Stimulated activated CD8-positive, alpha-beta memory T cell treated with anti-CD3 and anti-CD28 coated beads, Interleukin-15, amount 100 ng/mL, for 48 hours (primary cell): Measurements from ENCODE around the gene UPK1A.

Experiments used
- DNase-seq, 2 donors: peaks; one replicate each; pipeline ENCODE4 v3.0.0-alpha.2; 2020; ENCODE audit warnings: low read depth in 2 of 2

Gene UPK1A

DNA sequence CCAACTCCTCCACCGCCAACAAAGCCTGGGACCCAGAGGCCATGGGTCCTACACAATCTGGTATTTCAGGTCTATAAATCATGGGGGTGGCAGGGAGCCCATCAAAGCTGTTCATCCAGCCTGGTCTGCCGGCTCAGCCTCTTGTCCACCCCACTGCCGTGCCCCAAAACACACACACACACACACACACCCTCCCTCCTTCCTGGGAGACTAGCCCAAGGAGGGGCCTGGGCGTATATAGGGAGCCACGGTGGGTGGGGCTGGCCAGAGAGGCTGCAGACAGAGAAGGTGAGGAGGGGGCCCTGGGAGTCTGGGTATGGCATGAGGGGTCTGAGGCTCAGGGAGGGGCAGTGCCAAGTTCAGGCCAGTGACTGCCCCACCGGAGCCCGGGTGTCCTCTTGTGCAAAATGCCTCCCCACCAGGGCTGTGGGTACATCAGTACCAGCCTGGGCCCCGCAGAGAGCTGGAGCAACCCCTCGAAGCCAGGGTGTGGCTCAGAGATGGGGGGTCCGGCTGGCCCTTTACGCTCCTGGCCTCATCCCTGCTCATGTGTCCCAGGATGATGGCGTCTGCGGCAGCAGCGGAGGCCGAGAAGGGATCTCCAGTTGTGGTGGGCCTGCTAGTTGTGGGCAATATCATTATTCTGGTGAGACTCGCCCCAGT lies at the start of gene UPK1A:
UPK1A (plus strand) TSS at position 267 of the 663 bp plus-strand sequence; CDS start at position 563, 296 bp downstream.
- DNase-seq: no peak

GRCh38 chr19:35618857-35619256 lies 47.5 kb upstream of the UPK1A start:
- no peak for DNase-seq

DNA sequence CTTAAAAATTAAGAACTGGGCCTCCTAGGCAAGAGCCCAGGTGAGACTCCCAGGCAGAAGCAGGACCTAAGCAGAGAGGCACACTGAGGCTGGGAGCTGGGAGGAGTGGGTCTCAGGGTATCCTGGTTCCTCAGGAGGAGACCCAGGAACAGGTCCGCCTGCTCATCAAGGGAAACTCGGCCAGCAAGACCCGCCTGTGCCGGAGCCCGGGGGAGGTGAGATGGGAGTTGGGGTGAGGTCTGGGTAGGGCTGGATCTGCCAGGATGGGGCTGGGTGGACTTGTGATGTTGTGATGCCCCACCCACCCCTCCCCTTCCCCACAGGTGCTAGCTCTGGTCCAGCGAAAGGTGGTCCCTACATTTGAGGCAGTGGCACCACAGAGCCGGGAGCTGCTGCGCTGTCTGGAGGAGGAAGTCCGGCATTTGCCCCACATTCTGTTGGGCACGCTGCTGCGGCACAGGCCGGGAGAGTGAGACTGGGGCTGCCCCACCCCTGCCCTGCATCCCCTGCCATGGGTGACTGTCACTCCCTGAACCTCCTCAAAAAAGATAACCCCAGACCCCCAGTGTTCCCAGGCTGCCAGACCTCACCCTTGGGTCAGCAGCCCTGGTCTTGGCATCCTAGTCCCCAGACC lies 46.9 kb upstream of the UPK1A start:
- DNase-seq: no peak

GRCh38 chr19:35620001-35620400 lies 46.3 kb upstream of the UPK1A start:
- no peak for DNase-seq

GRCh38 chr19:35621708-35622107 lies 44.6 kb upstream of the UPK1A start:
- DNase-seq: no peak

DNA sequence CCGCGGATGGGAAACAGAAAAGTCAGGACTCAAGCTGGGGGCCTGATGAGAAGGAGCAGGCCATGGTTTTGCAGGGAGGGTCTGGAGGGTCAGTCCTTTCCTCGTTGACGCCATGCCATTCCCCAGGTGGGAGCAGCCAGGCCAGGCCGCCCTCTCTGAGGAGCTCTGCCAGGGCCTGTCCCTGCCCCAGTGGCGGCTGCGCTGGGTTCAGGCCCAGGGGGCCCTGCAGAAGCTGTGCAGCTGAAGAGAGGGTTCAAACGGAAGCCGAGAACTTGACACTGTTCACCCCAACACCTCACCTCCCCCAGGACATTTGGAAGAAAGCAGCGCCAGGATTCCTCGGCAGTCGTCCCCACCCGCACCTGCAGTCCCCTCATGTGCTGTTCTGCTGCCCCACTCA lies 43.6 kb upstream of the UPK1A start:
- DNase-seq: no peak

GRCh38 chr19:35623327-35624010 lies 42.8 kb upstream of the UPK1A start:
- no peak for DNase-seq

- DNase-seq: no peak
Measured at GRCh38 chr19:35628264-35628564, 38.1 kb upstream of the UPK1A start.

DNA sequence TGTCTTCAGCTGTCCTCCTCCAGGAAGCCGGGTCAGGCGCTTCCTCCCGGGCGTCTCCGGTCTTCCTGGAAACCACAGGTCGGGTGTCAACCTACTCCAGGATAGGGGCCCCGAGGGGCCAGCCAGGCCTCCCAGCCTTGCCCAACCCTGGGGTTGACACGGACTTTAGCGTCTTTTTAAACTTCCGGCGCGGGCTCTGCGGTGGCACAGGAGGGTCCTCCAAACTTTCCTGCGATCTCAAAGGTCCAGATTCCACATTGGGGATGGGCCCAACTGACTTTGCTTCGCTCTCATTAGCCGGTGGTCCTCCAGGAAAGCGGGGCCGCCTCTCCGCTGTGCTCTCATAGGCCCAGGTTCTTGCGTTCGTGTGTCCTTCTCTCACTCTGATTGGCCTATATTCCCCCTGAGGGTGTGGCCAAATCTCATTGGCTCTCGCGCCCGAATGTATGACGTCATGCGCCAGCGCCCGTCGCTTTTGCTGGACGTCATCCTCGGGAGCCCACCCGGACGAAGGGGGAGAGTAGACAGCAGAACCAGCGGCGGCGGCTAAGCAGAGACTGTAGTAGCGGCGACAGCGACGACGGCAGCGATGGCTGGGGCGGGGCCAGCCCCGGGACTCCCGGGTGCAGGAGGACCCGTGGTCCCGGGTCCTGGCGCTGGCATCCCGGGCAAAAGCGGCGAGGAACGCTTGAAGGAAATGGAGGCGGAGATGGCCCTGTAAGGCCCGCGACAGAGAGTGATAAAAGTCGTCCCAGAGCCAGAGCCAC lies 37.6 kb upstream of the UPK1A start, which contains the start of gene RBM42:
RBM42 (plus strand) TSS at position 472 of the 767 bp plus-strand sequence; CDS start at position 590, 118 bp downstream.
- DNase-seq: peak; percentile 93 to 94

GRCh38 chr19:35629332-35629633 lies 37.0 kb upstream of the UPK1A start:
- no peak for DNase-seq

GRCh38 chr19:35633727-35634440 lies 32.4 kb upstream of the UPK1A start:
- DNase-seq: no peak

- no peak for DNase-seq
Measured at GRCh38 chr19:35636651-35637050, 29.7 kb upstream of the UPK1A start.

GRCh38 chr19:35637165-35637564 lies 29.2 kb upstream of the UPK1A start:
- no peak for DNase-seq

DNA sequence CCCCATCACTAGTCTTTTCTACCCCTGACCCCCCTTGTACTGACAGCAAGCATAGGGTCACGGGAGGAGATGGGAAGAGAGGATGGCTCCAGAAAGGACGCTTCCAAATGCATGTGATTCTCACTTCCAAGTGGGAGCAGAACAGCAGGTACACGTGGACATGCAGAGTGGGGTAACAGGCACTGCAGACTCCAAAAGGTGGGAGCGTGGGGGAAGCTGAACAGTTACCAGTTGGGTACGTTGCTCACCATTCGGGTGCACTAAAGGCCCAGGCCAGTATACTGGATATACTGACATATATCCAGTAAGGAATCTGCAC lies 27.0 kb upstream of the UPK1A start:
- DNase-seq: no peak

GRCh38 chr19:35639863-35640262 lies 26.5 kb upstream of the UPK1A start:
- no peak for DNase-seq

- peak; percentile 33 to 43 for DNase-seq
Measured at GRCh38 chr19:35641515-35642151, 24.7 kb upstream of the UPK1A start, which contains the start of gene ETV2. Gene ETV2, plus strand, starts transcription at chr19:35641745. Its CDS starts 716 bp downstream, at chr19:35642461.

DNA sequence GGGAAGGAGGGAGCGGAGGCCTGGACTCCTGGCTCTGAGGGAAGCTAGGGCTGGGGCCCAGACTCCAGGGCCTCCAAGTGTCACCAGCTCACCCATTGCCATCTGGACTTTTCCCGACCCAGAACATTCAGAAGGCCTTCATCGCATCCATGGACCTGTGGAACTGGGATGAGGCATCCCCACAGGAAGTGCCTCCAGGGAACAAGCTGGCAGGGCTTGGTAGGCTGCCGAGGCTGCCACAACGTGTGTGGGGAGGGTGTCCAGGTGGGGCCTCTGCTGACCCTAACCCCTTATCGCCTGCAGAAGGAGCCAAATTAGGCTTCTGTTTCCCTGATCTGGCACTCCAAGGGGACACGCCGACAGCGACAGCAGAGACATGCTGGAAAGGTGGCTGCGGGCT lies 24.0 kb upstream of the UPK1A start:
- DNase-seq: no peak

- no peak for DNase-seq
Measured at GRCh38 chr19:35642798-35643254, 23.5 kb upstream of the UPK1A start.

GRCh38 chr19:35643255-35644205 lies 22.8 kb upstream of the UPK1A start:
- DNase-seq: peak; percentile 68 to 69
